Ascending aorta (tissue), 2 donors: Measurements from ENCODE around the gene ARSB. TPM values are rescaled to one million over a fixed set of nuclear protein-coding genes. Genes with fewer than 3 reads are reported as not detected.

ENCODE experiments used
- DNase-seq, 2 donors: peaks; one replicate each; pipeline ENCODE4 v3.0.0-alpha.2; 2019; ENCODE audit warnings: low spot score in 2 of 2
- H3K27ac ChIP-seq, 2 donors: fragments of 200-600 bp; sonication (generic); one replicate each; pipeline ENCODE4 v1.5.1; 2016 to 2017; ENCODE audit warnings: mild to moderate bottlenecking in 1 of 2
- H3K27me3 ChIP-seq: fragments of 200-600 bp; sonication (generic); one replicate; pipeline ENCODE4 v1.5.1; 2017
- H3K36me3 ChIP-seq, 2 donors: fragments of 200-600 bp; sonication (generic); one replicate each; pipeline ENCODE4 v1.5.1; 2016
- H3K4me1 ChIP-seq, 2 donors: fragments of 200-600 bp; sonication (generic); one replicate each; pipeline ENCODE4 v1.5.1; 2016 to 2017; ENCODE audit warnings: mild to moderate bottlenecking in 1 of 2
- H3K4me3 ChIP-seq, 2 donors: fragments of 200-600 bp; sonication (generic); one replicate each; pipeline ENCODE4 v1.5.1; 2016 to 2017; ENCODE audit warnings: mild to moderate bottlenecking in 1 of 2
- H3K9me3 ChIP-seq, 2 donors: fragments of 200-600 bp; sonication (generic); one replicate each; pipeline ENCODE4 v1.5.1; 2016
- CTCF ChIP-seq, 3 experiments: fragments of 200-600 bp in 2 of 3; fragments of 450-650 bp in 1 of 3; sonication (generic) in 2 of 3; IDR thresholded peaks; one replicate each; pipeline ENCODE4 v1.5.1; 2016 to 2019; ENCODE audit warnings: antibody characterized with exemption in 3 of 3, mild to moderate bottlenecking in 1 of 3, moderate library complexity in 1 of 3
- intact Hi-C: fragments of 100-400 bp; cut with DNase I; formaldehyde crosslinking; loops from one replicate; pipeline ENCODE4 v1.15.1; 2023
- total RNA-seq: library from RNA; depleted of rRNA; stranded (reverse); fragments of >200 nt; gene quantifications from one replicate; pipeline ENCODE4 v1.1.0, GENCODE V29; 2016

Gene ARSB
- total RNA-seq, 1 donor from 2014 or later, result 18.6 TPM

GRCh38 chr5:78893940-78894677 lies 91.0 kb downstream of the ARSB start:
- intact Hi-C loops, result no loop called here
- Histone ChIP-seq H3K27me3 (no peaks in the 10 kb centered on the region), H3K36me3 (no peaks in the 10 kb centered on the region), H3K4me3 (no peak overlapping the region), H3K27ac (no peak overlapping the region), H3K9me3 (peaks cover 0 to 6% of the 10 kb centered on the region in 2 donors), H3K4me1 (no peaks in the 10 kb centered on the region)
- TF ChIP-seq CTCF (IDR thresholded peaks at IDR 0.05), result no peak
- DNase-seq, result no peak

DNA sequence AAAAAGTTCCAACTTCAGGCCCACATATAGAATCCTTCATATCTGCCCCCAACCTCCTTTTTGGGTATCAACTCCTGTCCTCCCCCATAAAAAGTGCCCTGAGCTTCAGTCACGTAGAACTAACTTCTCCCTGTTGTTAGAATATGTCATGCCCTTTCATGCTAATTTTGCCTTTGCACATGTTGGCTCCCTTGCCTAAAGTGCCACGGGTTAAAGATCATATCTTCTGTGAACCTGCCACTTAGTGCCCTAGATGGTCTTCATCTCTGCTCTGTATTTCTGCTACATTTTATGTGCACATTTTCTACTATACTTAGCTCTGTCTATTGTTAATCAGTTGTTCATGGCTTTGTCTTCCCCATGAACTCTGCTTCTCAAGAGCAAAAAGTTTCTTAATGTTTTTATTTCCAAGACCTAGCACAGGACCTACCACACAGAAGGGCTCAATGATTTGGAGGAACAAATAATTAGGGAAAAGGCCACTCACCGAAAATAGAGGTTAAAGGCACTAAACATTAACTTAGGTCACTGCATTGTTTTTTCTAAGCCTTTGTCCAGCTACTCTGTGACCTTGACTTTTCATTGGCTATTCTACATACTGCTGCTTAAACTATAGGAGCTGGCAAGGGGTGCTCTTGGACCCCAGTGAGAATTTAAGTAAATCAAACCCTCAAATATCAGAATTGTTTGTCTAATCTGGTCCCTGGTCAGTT lies 94.3 kb downstream of the ARSB start:
- Histone ChIP-seq H3K36me3 (no peaks in the 10 kb centered on the region), H3K27ac (no peak overlapping the region), H3K4me3 (no peak overlapping the region), H3K4me1 (peaks cover 0 to 3% of the 10 kb centered on the region in 2 donors), H3K27me3 (no peaks in the 10 kb centered on the region), H3K9me3 (no peaks in the 10 kb centered on the region)
- no peak for TF ChIP-seq CTCF (IDR thresholded peaks at IDR 0.05)
- no peak for DNase-seq
- intact Hi-C loops, result no loop called here

- Histone ChIP-seq H3K27ac (no peak overlapping the region), H3K27me3 (no peaks in the 10 kb centered on the region), H3K36me3 (no peaks in the 10 kb centered on the region), H3K9me3 (no peaks in the 10 kb centered on the region), H3K4me1 (peaks cover 0 to 3% of the 10 kb centered on the region in 2 donors), H3K4me3 (no peak overlapping the region)
- no peak for TF ChIP-seq CTCF (IDR thresholded peaks at IDR 0.05)
- intact Hi-C loops, result no loop called here
- no peak for DNase-seq
Measured at GRCh38 chr5:78889369-78890140, 95.6 kb downstream of the ARSB start.

DNA sequence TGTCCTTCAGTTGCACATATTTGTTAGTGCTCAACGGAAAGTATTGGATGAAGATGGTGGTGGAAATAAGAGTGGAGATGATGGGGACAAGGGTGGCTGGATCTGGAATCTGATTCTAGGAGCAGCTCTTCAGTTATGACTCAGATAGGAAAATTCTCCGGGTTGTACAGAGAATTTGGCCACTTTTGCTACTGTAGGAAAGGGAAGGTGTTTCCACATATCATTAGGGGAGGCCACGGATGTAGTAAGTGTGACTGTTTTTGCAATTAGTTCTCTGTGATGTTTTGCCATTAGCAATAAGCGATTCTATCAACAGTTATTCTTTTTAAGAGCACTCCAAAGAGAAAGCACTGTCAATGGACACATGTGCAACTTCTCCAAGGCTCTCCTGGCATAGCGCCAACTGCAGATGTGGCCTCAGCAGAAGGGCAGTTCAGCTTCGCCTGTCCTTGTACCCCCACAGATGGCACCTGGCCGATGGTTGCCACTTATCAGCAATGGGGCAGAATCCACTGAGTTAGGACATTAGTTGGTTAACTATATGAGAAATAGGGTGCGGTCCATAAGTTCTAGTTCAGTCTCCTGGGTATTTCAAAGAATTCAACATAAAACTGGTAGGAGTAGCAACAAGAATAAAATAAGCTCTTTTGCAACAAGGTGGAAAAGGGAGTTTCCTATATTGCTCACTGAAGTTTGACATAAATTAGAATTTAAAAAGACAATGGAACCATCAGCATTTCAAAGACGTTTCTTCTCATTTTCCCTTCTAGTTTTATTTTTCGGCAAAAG lies 96.3 kb downstream of the ARSB start:
- no peak for DNase-seq
- H3K36me3 ChIP-seq, result no peaks in the 10 kb centered on the region
- H3K9me3 ChIP-seq, result no peaks in the 10 kb centered on the region
- H3K27me3 ChIP-seq, result no peaks in the 10 kb centered on the region
- H3K27ac ChIP-seq, result peak overlapping the region in 1 of 2 donors; percentile 22
- H3K4me3 ChIP-seq, result no peak overlapping the region
- intact Hi-C loops, result no loop called here
- H3K4me1 ChIP-seq, result peaks cover 0 to 3% of the 10 kb centered on the region in 2 donors
- TF ChIP-seq CTCF (IDR thresholded peaks at IDR 0.05), result no peak
